Ishikawa (cell line): ENCODE results near the gene PRTN3.

Experiments used
- CREB1 ChIP-seq: IDR thresholded peaks from 2 replicates; pipeline ENCODE4 v1.6.1; 2012; ENCODE audit warnings: low read depth
- EP300 ChIP-seq: IDR thresholded peaks from 2 replicates; pipeline ENCODE4 v1.6.1; 2012; ENCODE audit warnings: borderline replicate concordance
- FOXM1 ChIP-seq: IDR thresholded peaks from 2 replicates; pipeline ENCODE4 v1.6.1; 2012; ENCODE audit warnings: low read depth, borderline replicate concordance
- MAX ChIP-seq: IDR thresholded peaks from 2 replicates; pipeline ENCODE4 v1.6.1; 2012
- NFIC ChIP-seq: IDR thresholded peaks from 2 replicates; pipeline ENCODE4 v1.6.1; 2012
- RAD21 ChIP-seq: IDR thresholded peaks from 2 replicates; pipeline ENCODE4 v1.6.1; 2012; ENCODE audit warnings: low read depth
- REST ChIP-seq: IDR thresholded peaks from 2 replicates; pipeline ENCODE4 v1.6.1; 2012; ENCODE audit warnings: low read depth, mild to moderate bottlenecking
- TAF1 ChIP-seq: IDR thresholded peaks from 2 replicates; pipeline ENCODE4 v1.6.1; 2012; ENCODE audit warnings: low read depth, mild to moderate bottlenecking
- TCF12 ChIP-seq: IDR thresholded peaks from 2 replicates; pipeline ENCODE4 v1.6.1; 2012; ENCODE audit warnings: low read depth
- TEAD4 ChIP-seq: IDR thresholded peaks from 2 replicates; pipeline ENCODE4 v1.6.1; 2012
- YY1 ChIP-seq: IDR thresholded peaks from 2 replicates; pipeline ENCODE4 v1.6.1; 2012; ENCODE audit warnings: low read depth
- ZBTB7A ChIP-seq: IDR thresholded peaks from 2 replicates; pipeline ENCODE4 v1.6.1; 2012; ENCODE audit warnings: low read depth

- TF ChIP-seq RAD21 (no peak), TAF1 (no peak), NFIC (no peak), FOXM1 (no peak), EP300 (no peak), YY1 (no peak), TEAD4 (no peak), REST (no peak), CREB1 (no peak), TCF12 (no peak), ZBTB7A (no peak), MAX (no peak)
Measured at GRCh38 chr19:896999-897398, 56.2 kb downstream of the PRTN3 start.
